HUES64 (cell line): ENCODE results near the gene MRGPRF.
A peak's percentile ranks its signal among the peaks of the same experiment; 100 is the strongest.

Experiments
- H3K27ac ChIP-seq: 2 replicates; pipeline ENCODE4 v1.7.0; 2013; ENCODE audit warnings: low read depth, low read length, inconsistent platforms
- H3K27me3 ChIP-seq: 2 replicates; pipeline ENCODE4 v1.6.1; 2013; ENCODE audit warnings: mild to moderate bottlenecking, low read length; ENCODE audit not compliant: insufficient read depth
- H3K36me3 ChIP-seq: 2 replicates; pipeline ENCODE4 v1.6.1; 2013; ENCODE audit warnings: mild to moderate bottlenecking, low read length; ENCODE audit not compliant: insufficient read depth
- H3K4me1 ChIP-seq: 2 replicates; pipeline ENCODE4 v1.6.1; 2013; ENCODE audit warnings: mild to moderate bottlenecking, low read length, moderate library complexity; ENCODE audit not compliant: insufficient read depth
- H3K4me3 ChIP-seq: 2 replicates; pipeline ENCODE4 v1.5.1; 2013; ENCODE audit warnings: mild to moderate bottlenecking, low read length, moderate library complexity
- H3K9ac ChIP-seq: 2 replicates; pipeline ENCODE4 v1.6.1; 2013; ENCODE audit warnings: mild to moderate bottlenecking, low read depth, low read length
- H3K9me3 ChIP-seq: 2 replicates; pipeline ENCODE4 v1.6.1; 2013; ENCODE audit warnings: low read depth, low read length; ENCODE audit not compliant: insufficient read depth
- WGBS: fragments of 150-250, 120-280 bp; methylation state at CpG from one replicate; pipeline ENCODE4 v1.1.7; 2013; ENCODE audit warnings: missing lambda C conversion rate; 5-methylcytosine and 5-hydroxymethylcytosine counted together

MRGPRF gene

GRCh38 chr11:69048694-69049489, 35.8 kb upstream of the MRGPRF start, which contains the start of gene TPCN2:
TSS of gene TPCN2 (plus strand) at chr11:69048932. CDS start at chr11:69048998, 66 bp downstream.
- WGBS = 1% methylated on average over 76 of the region's 76 CpGs
- H3K4me3 ChIP-seq = peak within 1 kb of the TSS; percentile 85
- peaks cover 4% of the 10 kb centered on the region; the same call in 1 of the 2 replicates for H3K36me3 ChIP-seq
- H3K27me3 ChIP-seq = no peaks in the 10 kb centered on the region
- H3K9me3 ChIP-seq = no peaks in the 10 kb centered on the region
- H3K27ac ChIP-seq = peak within 1 kb of the TSS; percentile 67
- peaks cover 14% of the 10 kb centered on the region for H3K4me1 ChIP-seq
- peak within 1 kb of the TSS; percentile 88 for H3K9ac ChIP-seq

GRCh38 chr11:69048031-69048693, 35.1 kb upstream of the MRGPRF start:
- 50% methylated on average over 10 of the region's 11 CpGs for WGBS
- no peaks in the 10 kb centered on the region for H3K36me3 ChIP-seq

GRCh38 chr11:69044111-69045013, 31.3 kb upstream of the MRGPRF start:
- H3K4me3 ChIP-seq = no peak overlapping the region
- H3K36me3 ChIP-seq = no peaks in the 10 kb centered on the region
- 19% methylated on average over 15 of the region's 15 CpGs for WGBS
- no peaks in the 10 kb centered on the region for H3K9me3 ChIP-seq
- H3K9ac ChIP-seq = peak overlapping the region; percentile 42; the same call in 1 of the 2 replicates
- H3K4me1 ChIP-seq = peaks cover 32% of the 10 kb centered on the region
- peak overlapping the region; percentile 90 for H3K27ac ChIP-seq
- H3K27me3 ChIP-seq = no peaks in the 10 kb centered on the region

More at GRCh38 chr11:69048031-69048693, 35.1 kb upstream of the MRGPRF start:
- Histone ChIP-seq H3K4me3 (peak overlapping the region; percentile 44), H3K27ac (peak overlapping the region; percentile 49; the same call in 1 of the 2 replicates), H3K4me1 (peaks cover 14% of the 10 kb centered on the region), H3K9ac (no peak overlapping the region), H3K27me3 (no peaks in the 10 kb centered on the region), H3K9me3 (no peaks in the 10 kb centered on the region)

- Histone ChIP-seq H3K4me3 (no peak overlapping the region), H3K9me3 (no peaks in the 10 kb centered on the region), H3K27ac (no peak overlapping the region), H3K9ac (no peak overlapping the region), H3K27me3 (no peaks in the 10 kb centered on the region), H3K4me1 (peaks cover 26% of the 10 kb centered on the region), H3K36me3 (no peaks in the 10 kb centered on the region)
- WGBS = 83% methylated on average over 2 of the region's 2 CpGs
These were observed 28.5 kb upstream of the MRGPRF start for GRCh38 chr11:69041516-69041915.

- no peaks in the 10 kb centered on the region for H3K36me3 ChIP-seq
- no peak overlapping the region for H3K4me3 ChIP-seq
- H3K27me3 ChIP-seq = no peaks in the 10 kb centered on the region
- WGBS = 90% methylated on average over 3 of the region's 4 CpGs
- H3K27ac ChIP-seq = peak overlapping the region; percentile 73
- no peak overlapping the region for H3K9ac ChIP-seq
- no peaks in the 10 kb centered on the region for H3K9me3 ChIP-seq
- peaks cover 26% of the 10 kb centered on the region for H3K4me1 ChIP-seq
These were observed 27.7 kb upstream of the MRGPRF start for GRCh38 chr11:69040581-69041260.

- Histone ChIP-seq H3K9me3 (no peaks in the 10 kb centered on the region), H3K4me1 (peaks cover 26% of the 10 kb centered on the region), H3K9ac (no peak overlapping the region), H3K27ac (no peak overlapping the region), H3K27me3 (no peaks in the 10 kb centered on the region), H3K4me3 (no peak overlapping the region), H3K36me3 (no peaks in the 10 kb centered on the region)
- 92% methylated on average over 6 of the region's 6 CpGs for WGBS
These were observed 27.0 kb upstream of the MRGPRF start for GRCh38 chr11:69040051-69040450.

- peaks cover 21% of the 10 kb centered on the region for H3K4me1 ChIP-seq
- whole genome bisulfite sequencing = 82% methylated on average over 1 of the region's 1 CpG
These were observed 26.5 kb upstream of the MRGPRF start for GRCh38 chr11:69039501-69039900.

GRCh38 chr11:69037544-69037943, 24.5 kb upstream of the MRGPRF start:
- Histone ChIP-seq H3K4me3 (no peak overlapping the region), H3K9ac (no peak overlapping the region), H3K9me3 (no peaks in the 10 kb centered on the region), H3K4me1 (peaks cover 23% of the 10 kb centered on the region), H3K27me3 (no peaks in the 10 kb centered on the region), H3K27ac (no peak overlapping the region), H3K36me3 (no peaks in the 10 kb centered on the region)
- 91% methylated on average over 8 of the region's 8 CpGs for WGBS

More at GRCh38 chr11:69039501-69039900, 26.5 kb upstream of the MRGPRF start:
- H3K9ac ChIP-seq = no peak overlapping the region
- H3K27me3 ChIP-seq = no peaks in the 10 kb centered on the region
- no peak overlapping the region for H3K27ac ChIP-seq
- no peaks in the 10 kb centered on the region for H3K9me3 ChIP-seq
- no peaks in the 10 kb centered on the region for H3K36me3 ChIP-seq
- no peak overlapping the region for H3K4me3 ChIP-seq

- no peak overlapping the region for H3K9ac ChIP-seq
- no peaks in the 10 kb centered on the region for H3K9me3 ChIP-seq
- H3K4me3 ChIP-seq = no peak overlapping the region
- H3K27me3 ChIP-seq = no peaks in the 10 kb centered on the region
- 93% methylated on average over 17 of the region's 18 CpGs for WGBS
- H3K36me3 ChIP-seq = no peaks in the 10 kb centered on the region
- no peak overlapping the region for H3K27ac ChIP-seq
- H3K4me1 ChIP-seq = peaks cover 21% of the 10 kb centered on the region
These were observed 24.0 kb upstream of the MRGPRF start for GRCh38 chr11:69037074-69037473.

GRCh38 chr11:69035946-69036340, 22.9 kb upstream of the MRGPRF start:
- 93% methylated on average over 11 of the region's 11 CpGs for WGBS
- Histone ChIP-seq H3K9ac (no peak overlapping the region), H3K27ac (no peak overlapping the region), H3K36me3 (no peaks in the 10 kb centered on the region), H3K27me3 (no peaks in the 10 kb centered on the region), H3K4me3 (no peak overlapping the region), H3K9me3 (no peaks in the 10 kb centered on the region), H3K4me1 (peaks cover 10% of the 10 kb centered on the region)
